GM20431 (cell line): ENCODE measurements around the gene TRAPPC4.
"Not testable (repeated sequence)": the region's sequence is repeated elsewhere in the genome, so short reads cannot be mapped to it uniquely, and the experiment has no call there.

ENCODE experiments used
- in situ Hi-C: fragments of 300-500 bp; cut with MseI, MboI; formaldehyde crosslinking; loops from one replicate; pipeline ENCODE4 v1.15.0; 2020; ENCODE audit warnings: low sequenced_read_pairs; ENCODE audit not compliant: unreplicated experiment

TRAPPC4 gene

GRCh38 chr11:119012629-119013170 lies 5.9 kb upstream of the TRAPPC4 start:
- in situ Hi-C loops: no loop called here

GRCh38 chr11:119014209-119014924 lies 4.2 kb upstream of the TRAPPC4 start:
- in situ Hi-C loops: no loop called here

- in situ Hi-C loops: no loop called here
Observed at GRCh38 chr11:119015054-119015611, 3.4 kb upstream of the TRAPPC4 start.

- in situ Hi-C loops: no loop called here
Observed at GRCh38 chr11:119016216-119017009, 2.2 kb upstream of the TRAPPC4 start.

GRCh38 chr11:119017377-119017776 lies 1.2 kb upstream of the TRAPPC4 start:
- in situ Hi-C loops: not testable (repeated sequence)

- in situ Hi-C loops: no loop called here
Observed at GRCh38 chr11:119019996-119020395, 1.4 kb downstream of the TRAPPC4 start.

- in situ Hi-C loops: no loop called here
Observed at GRCh38 chr11:119021631-119022030, 3.1 kb downstream of the TRAPPC4 start.

GRCh38 chr11:119023741-119024140 lies 5.2 kb downstream of the TRAPPC4 start:
- in situ Hi-C loops: no loop called here

GRCh38 chr11:119024430-119025098 lies 6.0 kb downstream of the TRAPPC4 start:
- in situ Hi-C loops: no loop called here

GRCh38 chr11:119025099-119025473 lies 6.5 kb downstream of the TRAPPC4 start:
- in situ Hi-C loops: no loop called here

- in situ Hi-C loops: no loop called here
Observed at GRCh38 chr11:119025541-119025940, 7.0 kb downstream of the TRAPPC4 start.

GRCh38 chr11:119025978-119026766 lies 7.6 kb downstream of the TRAPPC4 start:
- in situ Hi-C loops: no loop called here

GRCh38 chr11:119026970-119027369 lies 8.4 kb downstream of the TRAPPC4 start:
- in situ Hi-C loops: no loop called here

GRCh38 chr11:119027561-119028345 lies 9.2 kb downstream of the TRAPPC4 start:
- in situ Hi-C loops: no loop called here

GRCh38 chr11:119028346-119029068 lies 9.9 kb downstream of the TRAPPC4 start:
- in situ Hi-C loops: no loop called here

- in situ Hi-C loops: no loop called here
Observed at GRCh38 chr11:119029069-119029339, 10.4 kb downstream of the TRAPPC4 start.

- in situ Hi-C loops: no loop called here
Observed at GRCh38 chr11:119029340-119030028, 10.9 kb downstream of the TRAPPC4 start.

GRCh38 chr11:119030029-119030328 lies 11.4 kb downstream of the TRAPPC4 start:
- in situ Hi-C loops: no loop called here
